Sigmoid colon (tissue), 7 donors: ENCODE results near the gene HOXB9. TPM values are rescaled to one million over a fixed set of nuclear protein-coding genes. Genes with fewer than 3 reads are reported as not detected.
A peak's percentile ranks its signal among the peaks of the same experiment; 100 is the strongest.

ENCODE experiments used
- DNase-seq: peaks from one replicate; pipeline ENCODE4 v3.0.0-alpha.2; 2019
- H3K27ac ChIP-seq, 4 donors: fragments of 200-600 bp; sonication (generic); one replicate each; pipeline ENCODE4 v1.5.1; 2016 to 2019; ENCODE audit warnings: mild to moderate bottlenecking in 1 of 4
- H3K27me3 ChIP-seq, 3 donors: fragments of 200-600 bp; sonication (generic); one replicate each; pipeline ENCODE4 v1.5.1; 2019; ENCODE audit warnings: mild to moderate bottlenecking in 1 of 3
- H3K36me3 ChIP-seq, 4 donors: fragments of 200-600 bp; sonication (generic); one replicate each; pipeline ENCODE4 v1.5.1; 2016 to 2019
- H3K4me1 ChIP-seq, 4 donors: fragments of 200-600 bp; sonication (generic); one replicate each; pipeline ENCODE4 v1.5.1; 2017 to 2019
- H3K4me3 ChIP-seq, 4 donors: fragments of 200-600 bp; sonication (generic); one replicate each; pipeline ENCODE4 v1.5.1; 2017 to 2019; ENCODE audit warnings: mild to moderate bottlenecking in 2 of 4, moderate library complexity in 1 of 4
- H3K9me3 ChIP-seq, 4 donors: fragments of 200-600 bp in 3 of 4; sonication (generic) in 3 of 4; one replicate each; pipeline versions ENCODE4 v1.5.1 to v1.6.1; 2013 to 2019
- CTCF ChIP-seq, 4 experiments: fragments of 450-650 bp in 3 of 4; fragments of 200-600 bp in 1 of 4; IDR thresholded peaks; one replicate each; pipeline ENCODE4 v1.5.1; 2016 to 2019; ENCODE audit warnings: antibody characterized with exemption in 4 of 4, mild to moderate bottlenecking in 3 of 4, moderate library complexity in 2 of 4
- EP300 ChIP-seq, 4 donors: sonication (generic); formaldehyde crosslinking; IDR thresholded peaks; one replicate each; pipeline ENCODE4 v1.6.1; 2017; ENCODE audit warnings: antibody characterized with exemption in 4 of 4
- POLR2A ChIP-seq, 2 donors: fragments of 450-650 bp; IDR thresholded peaks; one replicate each; pipeline ENCODE4 v1.6.1; 2016; ENCODE audit warnings: antibody characterized with exemption in 2 of 2, mild to moderate bottlenecking in 2 of 2, moderate library complexity in 2 of 2
- POLR2AphosphoS5 ChIP-seq, 4 donors: sonication (generic); formaldehyde crosslinking; IDR thresholded peaks; one replicate each; pipeline ENCODE4 v1.6.1; 2017; ENCODE audit warnings: antibody characterized with exemption in 4 of 4
- WGBS, 2 donors: extraction: QIAGEN DNeasy Blood & Tissue Kit; methylation state at CpG; one replicate each; pipeline ENCODE4 v1.1.7; 2013; 5-methylcytosine and 5-hydroxymethylcytosine counted together
- intact Hi-C: fragments of 100-400 bp; cut with DNase I; formaldehyde crosslinking; loops from one replicate; pipeline ENCODE4 v1.15.1; 2023
- polyA plus RNA-seq, 3 donors: library from polyadenylated mRNA; stranded (reverse); fragments of 200-250 nt; gene quantifications; one replicate each; pipeline ENCODE4 v1.2.3, GENCODE V29; 2013
- small RNA-seq, 3 donors: library from RNA; depleted of rRNA; stranded (forward); fragments of <200 nt; gene quantifications; one replicate each; pipeline ENCODE3, GENCODE V24; 2016
- total RNA-seq, 4 donors: library from RNA; depleted of rRNA; stranded (reverse); fragments of >200 nt; gene quantifications; one replicate each; pipeline ENCODE4 v1.1.0, GENCODE V29; 2016
- donor health status: healthy with polysubstance abuse.
- donor health status: Bipolar disorder and iron deficiency.
- donor health status: healthy.

Gene HOXB9
- total and polyA plus RNA-seq, 7 donors = 0.28 to 52.1 (median 18.0) TPM; not detected in 3

DNA sequence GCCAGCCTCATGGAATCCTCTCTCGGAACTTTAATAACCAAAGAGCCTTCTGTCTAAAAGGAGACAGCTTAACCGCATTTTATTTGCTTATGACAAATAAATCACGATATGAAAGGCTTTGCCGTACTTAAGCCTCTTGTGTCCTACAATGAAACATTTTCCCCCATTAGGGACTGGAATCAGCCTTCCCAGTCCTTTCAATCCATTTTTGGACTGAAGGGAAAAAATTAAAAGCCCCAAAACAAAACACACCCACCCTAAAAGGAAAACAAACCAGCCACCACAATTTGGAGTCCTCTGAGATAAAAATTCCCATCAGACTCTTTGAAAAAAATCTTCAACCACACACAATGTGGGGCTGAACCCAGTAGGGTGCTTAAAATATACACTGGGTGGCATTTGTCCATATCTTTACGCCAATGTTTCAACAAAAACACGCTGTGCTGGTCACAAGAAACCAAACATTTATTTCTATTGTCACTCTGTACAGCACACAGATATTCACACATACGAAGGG is 51.0 kb downstream of the HOXB9 start:
- Histone ChIP-seq H3K27ac (peak overlapping the region; percentile 94 to 99 (median 96)), H3K4me3 (peak overlapping the region; percentile 5 to 84 (median 66)), H3K27me3 (no peaks in the 10 kb centered on the region)

GRCh38 chr17:48574505-48575065 is 51.6 kb downstream of the HOXB9 start:
- TF ChIP-seq POLR2AphosphoS5 (IDR thresholded peaks at IDR 0.05) (no peak), CTCF (IDR thresholded peaks at IDR 0.05) (no peak), POLR2A (IDR thresholded peaks at IDR 0.05) (no peak), EP300 (IDR thresholded peaks at IDR 0.05) (no peak)
- 77 to 83% methylated on average over 8 of the region's 8 CpGs for WGBS, 2 donors
- DNase-seq = no peak
- H3K27ac ChIP-seq = peak overlapping the region; percentile 94 to 99 (median 96)
- intact Hi-C loops = no loop called here
- H3K36me3 ChIP-seq = no peaks in the 10 kb centered on the region
- H3K4me3 ChIP-seq = peak overlapping the region; percentile 5 to 84 (median 44)
- H3K4me1 ChIP-seq = peaks cover 0 to 92% (median 74%) of the 10 kb centered on the region in 4 donors
- no peaks in the 10 kb centered on the region for H3K9me3 ChIP-seq
- H3K27me3 ChIP-seq = no peaks in the 10 kb centered on the region

More for the DNA sequence above, 51.0 kb downstream of the HOXB9 start:
- H3K9me3 ChIP-seq = no peaks in the 10 kb centered on the region
- intact Hi-C loops = no loop called here
- DNase-seq = no peak
- 63 to 69% methylated on average over 7 of the region's 7 CpGs for WGBS, 2 donors
- peaks cover 0 to 87% (median 69%) of the 10 kb centered on the region in 4 donors for H3K4me1 ChIP-seq
- TF ChIP-seq CTCF (IDR thresholded peaks at IDR 0.05) (no peak), EP300 (IDR thresholded peaks at IDR 0.05) (no peak), POLR2A (IDR thresholded peaks at IDR 0.05) (no peak), POLR2AphosphoS5 (IDR thresholded peaks at IDR 0.05) (no peak)
- H3K36me3 ChIP-seq = no peaks in the 10 kb centered on the region

GRCh38 chr17:48571826-48572417 is 54.2 kb downstream of the HOXB9 start:
- Histone ChIP-seq H3K9me3 (no peaks in the 10 kb centered on the region), H3K27me3 (no peaks in the 10 kb centered on the region), H3K27ac (peak overlapping the region; percentile 94 to 99 (median 96)), H3K4me3 (peak overlapping the region in 3 of 4 donors; percentile 36 to 84 (median 40)), H3K36me3 (no peaks in the 10 kb centered on the region), H3K4me1 (peaks cover 0 to 98% (median 96%) of the 10 kb centered on the region in 4 donors)
- 66 to 78% methylated on average over 1 of the region's 1 CpG for WGBS, 2 donors
- intact Hi-C loops = no loop called here
- TF ChIP-seq POLR2A (IDR thresholded peaks at IDR 0.05) = no peak
- no peak for TF ChIP-seq CTCF (IDR thresholded peaks at IDR 0.05)
- TF ChIP-seq EP300 (IDR thresholded peaks at IDR 0.05) = no peak
- no peak for TF ChIP-seq POLR2AphosphoS5 (IDR thresholded peaks at IDR 0.05)
- no peak for DNase-seq

Small RNA genes within 50 kb of the gene (small RNA-seq; reads per million reads assigned to genes)
- 0 to 0.65 (median 0.12) reads per million in 3 donors for gene MIR196A1

Other genes with a start within 250 kb of the HOXB9 start
- 1 to 10 TPM in 1 of 4 donors, under 1 TPM in 2, not detected in 1; 0.36 to 1.2 (median 0.41) TPM for gene SKAP1, start 196.1 kb downstream of the HOXB9 start, total RNA-seq
- gene SKAP1, start 196.1 kb downstream of the HOXB9 start, polyA plus RNA-seq = 10 to 100 TPM in 1 of 3 donors, 1 to 10 TPM in 2; 1.6 to 10.3 (median 1.8) TPM
- gene HOXB1, start 95.3 kb downstream of the HOXB9 start, total RNA-seq = under 1 TPM in 1 of 4 donors, not detected in 3; 0.27 TPM
- gene HOXB1, start 95.3 kb downstream of the HOXB9 start, polyA plus RNA-seq = under 1 TPM in 2 of 3 donors, not detected in 1; 0.60 to 0.92 TPM
- 10 to 100 TPM; 44.9 to 86.1 (median 63.6) TPM for gene HOXB2, start 81.2 kb downstream of the HOXB9 start, total RNA-seq
- 1 to 10 TPM; 1.6 to 7.8 (median 3.0) TPM for gene HOXB2, start 81.2 kb downstream of the HOXB9 start, polyA plus RNA-seq
- 1 to 10 TPM; 4.6 to 8.3 (median 5.4) TPM for gene HOXB4, start 48.0 kb downstream of the HOXB9 start, total RNA-seq
- 1 to 10 TPM in 2 of 3 donors, under 1 TPM in 1; 0.23 to 2.7 (median 1.2) TPM for gene HOXB4, start 48.0 kb downstream of the HOXB9 start, polyA plus RNA-seq
- 10 to 100 TPM; 25.3 to 64.3 (median 30.1) TPM for gene HOXB3, start 36.1 kb downstream of the HOXB9 start, total RNA-seq
- 10 to 100 TPM in 2 of 3 donors, 1 to 10 TPM in 1; 6.2 to 16.7 (median 10.2) TPM for gene HOXB3, start 36.1 kb downstream of the HOXB9 start, polyA plus RNA-seq
- gene HOXB5, start 32.6 kb downstream of the HOXB9 start, total RNA-seq = 1 to 10 TPM; 1.5 to 2.5 (median 2.1) TPM
- 10 to 100 TPM in 1 of 3 donors, 1 to 10 TPM in 2; 3.2 to 13.9 (median 4.2) TPM for gene HOXB5, start 32.6 kb downstream of the HOXB9 start, polyA plus RNA-seq
- 10 to 100 TPM in 3 of 4 donors, 1 to 10 TPM in 1; 6.7 to 10.5 (median 10.3) TPM for gene HOXB6, start 21.4 kb downstream of the HOXB9 start, total RNA-seq
- gene HOXB6, start 21.4 kb downstream of the HOXB9 start, polyA plus RNA-seq = 10 to 100 TPM in 2 of 3 donors, 1 to 10 TPM in 1; 6.0 to 28.5 (median 10.2) TPM
- gene HOXB7, start 15.3 kb downstream of the HOXB9 start, total RNA-seq = 1 to 10 TPM; 1.1 to 6.6 (median 3.4) TPM
- 10 to 100 TPM; 21.3 to 67.3 (median 43.0) TPM for gene HOXB7, start 15.3 kb downstream of the HOXB9 start, polyA plus RNA-seq
- gene HOXB8, start 11.1 kb downstream of the HOXB9 start, total RNA-seq = under 1 TPM in 1 of 4 donors, not detected in 3; 0.68 TPM
- 1 to 10 TPM; 2.1 to 3.4 (median 2.4) TPM for gene HOXB8, start 11.1 kb downstream of the HOXB9 start, polyA plus RNA-seq
- gene PRAC1, start 96.2 kb upstream of the HOXB9 start, total RNA-seq = 10 to 100 TPM in 1 of 4 donors, 1 to 10 TPM in 1, not detected in 2; 9.1 to 13.5 TPM
- 100 to 1,000 TPM; 388 to 572 (median 408) TPM for gene PRAC1, start 96.2 kb upstream of the HOXB9 start, polyA plus RNA-seq
- 1 to 10 TPM in 1 of 4 donors, not detected in 3; 2.1 TPM for gene PRAC2, start 96.8 kb upstream of the HOXB9 start, total RNA-seq
- 10 to 100 TPM in 2 of 3 donors, 1 to 10 TPM in 1; 7.2 to 20.3 (median 17.5) TPM for gene PRAC2, start 96.8 kb upstream of the HOXB9 start, polyA plus RNA-seq
- gene HOXB13, start 102.4 kb upstream of the HOXB9 start, total RNA-seq = 1 to 10 TPM in 2 of 4 donors, under 1 TPM in 2; 0.36 to 1.5 (median 1.0) TPM
- gene HOXB13, start 102.4 kb upstream of the HOXB9 start, polyA plus RNA-seq = 10 to 100 TPM; 19.4 to 49.2 (median 26.4) TPM
- under 1 TPM in 2 of 4 donors, not detected in 2; under 0.01 to 0.16 TPM for gene TTLL6, start 190.9 kb upstream of the HOXB9 start, total RNA-seq
- gene TTLL6, start 190.9 kb upstream of the HOXB9 start, polyA plus RNA-seq = 10 to 100 TPM in 1 of 3 donors, 1 to 10 TPM in 2; 3.5 to 10.5 (median 4.2) TPM
- 100 to 1,000 TPM; 130 to 198 (median 146) TPM for gene CALCOCO2, start 204.7 kb upstream of the HOXB9 start, total RNA-seq
- 100 to 1,000 TPM in 1 of 3 donors, 10 to 100 TPM in 2; 90.4 to 103 (median 91.9) TPM for gene CALCOCO2, start 204.7 kb upstream of the HOXB9 start, polyA plus RNA-seq